ENCODE results near the gene DDRGK1. TPM values are rescaled to one million over a fixed set of nuclear protein-coding genes. Genes with fewer than 3 reads are reported as not detected.

The DDRGK1 gene
- total and polyA plus RNA-seq, 2 of the 8 experiments (the other 6 are each of a cell fraction or from before 2014, with no cell fraction given): 29.4 to 42.0 TPM

GRCh38 chr20:3160418-3160817 is 44.1 kb downstream of the DDRGK1 start:
- H3K9me3 ChIP-seq (ENCODE audit: insufficient read depth in 2 of 2, low read depth in 1 of 2, low read length in 1 of 2): no peaks in the 10 kb centered on the region
- H3K79me2 ChIP-seq (ENCODE audit: control insufficient read depth in 1 of 2, insufficient read depth in 2 of 2, low read length in 2 of 2): peaks cover 10 to 38% of the 10 kb centered on the region in 2 experiments; a peak in 3 of 4 replicates
- WGBS, 2 experiments (ENCODE audit: extremely low coverage in 1 of 2, insufficient coverage in 1 of 2, insufficient read length in 1 of 2, insufficient replicate concordance in 2 of 2, low coverage in 1 of 2, low lambda C conversion rate in 2 of 2, missing lambda C conversion rate in 1 of 2): 97% methylated on average over 6 of the region's 6 CpGs; no CpG with 5 or more reads in 1 of the 2 experiments
- H4K20me1 ChIP-seq (replicated peaks in 1 of 2; ENCODE audit: control insufficient read depth in 1 of 2, insufficient read depth in 2 of 2, low read length in 2 of 2): peaks cover 0 to 9% of the 10 kb centered on the region in 2 experiments
- no peak overlapping the region for H2BK15ac ChIP-seq (ENCODE audit: low read length)
- no peak overlapping the region for H3K27ac ChIP-seq (ENCODE audit: low read depth, low read length)
- H3K4me1 ChIP-seq (replicated peaks in 1 of 4; ENCODE audit: control insufficient read depth in 3 of 4, insufficient read depth in 4 of 4, low read length in 3 of 4): peaks cover 2 to 8% (median 3%) of the 10 kb centered on the region in 4 experiments; a peak in 3 of 7 replicates
- no peak overlapping the region for H3K14ac ChIP-seq (ENCODE audit: insufficient read length)
- H2BK5ac ChIP-seq (ENCODE audit: low read depth, low read length): no peak overlapping the region
- H3K18ac ChIP-seq (ENCODE audit: extremely low read depth, low read length): no peak overlapping the region
- H4K91ac ChIP-seq (replicated peaks; ENCODE audit: insufficient read length, low read length): no peak overlapping the region
- H3K23me2 ChIP-seq (ENCODE audit: low read depth, low read length): peaks cover 6% of the 10 kb centered on the region
- no peak overlapping the region for H2AK5ac ChIP-seq (ENCODE audit: low read depth, low read length)
- H3K9ac ChIP-seq (replicated peaks in 1 of 4; ENCODE audit: extremely low read depth in 1 of 4, low read depth in 3 of 4, low read length in 3 of 4): no peak overlapping the region
- no peaks in the 10 kb centered on the region for H3K27me3 ChIP-seq (replicated peaks in 1 of 4; ENCODE audit: control insufficient read depth in 3 of 4, extremely low read depth in 1 of 4, insufficient read depth in 3 of 4, low read length in 3 of 4)
- H3K4me2 ChIP-seq (ENCODE audit: insufficient read depth in 1 of 2, low read depth in 2 of 2, low read length in 2 of 2): peak overlapping the region in 1 of 2 experiments; percentile 40; a peak in 1 of 4 replicates
- no peak overlapping the region for H3K23ac ChIP-seq (ENCODE audit: insufficient read length)
- DNase-seq (ENCODE audit: low read depth in 1 of 2, low spot score in 2 of 2) (no peak), FAIRE-seq (no peak)
- peaks cover 4% of the 10 kb centered on the region for H3K79me1 ChIP-seq (ENCODE audit: low read depth, low read length)
- no peak overlapping the region for H2BK12ac ChIP-seq (ENCODE audit: low read depth, low read length)
- peaks cover 0 to 11% (median 2%) of the 10 kb centered on the region in 4 experiments; a peak in 4 of 8 replicates for H3K36me3 ChIP-seq (ENCODE audit: control insufficient read depth in 2 of 4, insufficient read depth in 4 of 4, low read length in 3 of 4)
- no peak overlapping the region for H3K56ac ChIP-seq (replicated peaks; ENCODE audit: insufficient read length, low read depth, low read length)
- ChIA-PET CTCF (ENCODE audit: partially characterized antibody) (interaction anchor here (0.9 to 1.2 kb wide), 4 partner anchors 12 to 121 kb away, joined by 3 read pairs; no protein-coding TSS in a partner anchor), POLR2A (ENCODE audit: partially characterized antibody) (interaction anchor here (0.5 to 3.3 kb wide), 14 partner anchors 8 to 1366 kb away, joined by 3 to 18 read pairs (median 4); partner anchors contain the start of genes ITPA and LZTS3)
- H2AFZ ChIP-seq (ENCODE audit: low read length): no peak overlapping the region
- H2BK120ac ChIP-seq (replicated peaks; ENCODE audit: low read depth, low read length): no peak overlapping the region
- H3K4me3 ChIP-seq (ENCODE audit: extremely low read depth in 1 of 4, insufficient read depth in 2 of 4, low read depth in 3 of 4, low read length in 4 of 4): peak overlapping the region; percentile 84 to 90 (median 90)
- no peak overlapping the region for H2BK20ac ChIP-seq (ENCODE audit: low read length)
- no peak overlapping the region; the same call in 1 of the 2 replicates for H4K8ac ChIP-seq (ENCODE audit: extremely low read depth, insufficient read depth, low read length)
- no peak overlapping the region for H4K5ac ChIP-seq (ENCODE audit: insufficient read length, low read depth, low read length)
- H3K4ac ChIP-seq (replicated peaks; ENCODE audit: insufficient read length, low read depth, low read length): no peak overlapping the region
- TF ChIP-seq, protein P1, sequence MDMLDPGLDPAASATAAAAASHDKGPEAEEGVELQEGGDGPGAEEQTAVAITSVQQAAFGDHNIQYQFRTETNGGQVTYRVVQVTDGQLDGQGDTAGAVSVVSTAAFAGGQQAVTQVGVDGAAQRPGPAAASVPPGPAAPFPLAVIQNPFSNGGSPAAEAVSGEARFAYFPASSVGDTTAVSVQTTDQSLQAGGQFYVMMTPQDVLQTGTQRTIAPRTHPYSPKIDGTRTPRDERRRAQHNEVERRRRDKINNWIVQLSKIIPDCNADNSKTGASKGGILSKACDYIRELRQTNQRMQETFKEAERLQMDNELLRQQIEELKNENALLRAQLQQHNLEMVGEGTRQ (IDR thresholded peaks at IDR 0.05; ENCODE audit: low read length): no peak
- no peak for TF ChIP-seq SRF (IDR thresholded peaks at IDR 0.05; ENCODE audit: low read depth, low read length)
